ENCODE results near the gene TSPAN18.

TSPAN18 gene

GRCh38 chr11:44931466-44931865 lies 204.7 kb downstream of the TSPAN18 start:
- DNase-seq = no peak
- Mint-ChIP-seq H3K27me3 (no peaks in the 10 kb centered on the region), H3K27ac (no peak overlapping the region), H3K9me3 (no peaks in the 10 kb centered on the region), H3K36me3 (peaks cover 6% of the 10 kb centered on the region), H3K4me3 (no peak overlapping the region), H3K4me1 (no peaks in the 10 kb centered on the region)
- CTCF ChIA-PET = interaction anchor here (0.8 to 8.3 kb wide), 4 partner anchors 9 to 401 kb away, joined by 3 to 272 read pairs (median 4); no protein-coding TSS in a partner anchor

- no peak for DNase-seq
- no peak overlapping the region for H3K27ac Mint-ChIP-seq
- CTCF ChIA-PET = interaction anchor here (0.9 to 6.5 kb wide), 2 partner anchors 172 to 282 kb away, joined by 3 to 382 read pairs; no protein-coding TSS in a partner anchor
Measured at GRCh38 chr11:44934110-44934509, 207.3 kb downstream of the TSPAN18 start.

GRCh38 chr11:44934735-44935250 lies 208.0 kb downstream of the TSPAN18 start:
- peak overlapping the region; percentile 14 for H3K27ac Mint-ChIP-seq
- H3K4me1 Mint-ChIP-seq = no peaks in the 10 kb centered on the region
- peaks cover 5% of the 10 kb centered on the region for H3K27me3 Mint-ChIP-seq

More at GRCh38 chr11:44934110-44934509, 207.3 kb downstream of the TSPAN18 start:
- Mint-ChIP-seq H3K9me3 (no peaks in the 10 kb centered on the region), H3K27me3 (peaks cover 5% of the 10 kb centered on the region), H3K4me1 (no peaks in the 10 kb centered on the region), H3K36me3 (peaks cover 6% of the 10 kb centered on the region), H3K4me3 (no peak overlapping the region)

GRCh38 chr11:44936525-44936924 lies 209.8 kb downstream of the TSPAN18 start:
- H3K27ac Mint-ChIP-seq = no peak overlapping the region
- H3K4me1 Mint-ChIP-seq = peaks cover 4% of the 10 kb centered on the region

More at GRCh38 chr11:44934735-44935250, 208.0 kb downstream of the TSPAN18 start:
- peaks cover 6% of the 10 kb centered on the region for H3K36me3 Mint-ChIP-seq
- CTCF ChIA-PET = interaction anchor here (6.5 kb wide), 1 partner anchor 171 kb away, joined by 382 read pairs; no protein-coding TSS in a partner anchor
- H3K4me3 Mint-ChIP-seq = no peak overlapping the region
- DNase-seq = no peak
- H3K9me3 Mint-ChIP-seq = no peaks in the 10 kb centered on the region

GRCh38 chr11:44936951-44937543 lies 210.3 kb downstream of the TSPAN18 start:
- Mint-ChIP-seq H3K9me3 (no peaks in the 10 kb centered on the region), H3K27ac (no peak overlapping the region), H3K36me3 (no peaks in the 10 kb centered on the region), H3K4me1 (peaks cover 4% of the 10 kb centered on the region), H3K27me3 (peaks cover 9% of the 10 kb centered on the region), H3K4me3 (no peak overlapping the region)
- CTCF ChIA-PET = interaction anchor here (0.6 to 6.5 kb wide), 22 partner anchors 9 to 435 kb away, joined by 3 to 382 read pairs (median 4); partner anchors contain the start of gene TP53I11
- no peak for DNase-seq

More at GRCh38 chr11:44936525-44936924, 209.8 kb downstream of the TSPAN18 start:
- Mint-ChIP-seq H3K9me3 (no peaks in the 10 kb centered on the region), H3K4me3 (no peak overlapping the region), H3K36me3 (no peaks in the 10 kb centered on the region), H3K27me3 (peaks cover 9% of the 10 kb centered on the region)
- peak; percentile 88 for DNase-seq
- CTCF ChIA-PET = interaction anchor here (0.6 to 6.5 kb wide), 28 partner anchors 10 to 436 kb away, joined by 3 to 382 read pairs (median 4); partner anchors contain the start of gene TP53I11

GRCh38 chr11:44938066-44938691 lies 211.4 kb downstream of the TSPAN18 start:
- Mint-ChIP-seq H3K27ac (no peak overlapping the region), H3K27me3 (peaks cover 15% of the 10 kb centered on the region), H3K4me1 (peaks cover 4% of the 10 kb centered on the region), H3K9me3 (no peaks in the 10 kb centered on the region), H3K4me3 (no peak overlapping the region), H3K36me3 (no peaks in the 10 kb centered on the region)
- DNase-seq = no peak
- CTCF ChIA-PET = interaction anchor here (0.5 to 6.5 kb wide), 4 partner anchors 8 to 326 kb away, joined by 3 to 382 read pairs (median 28); no protein-coding TSS in a partner anchor

- CTCF ChIA-PET = interaction anchor here (1.0 to 6.5 kb wide), 5 partner anchors 12 to 171 kb away, joined by 3 to 382 read pairs (median 7); no protein-coding TSS in a partner anchor
- peaks cover 4% of the 10 kb centered on the region for H3K4me1 Mint-ChIP-seq
- peaks cover 28% of the 10 kb centered on the region for H3K27me3 Mint-ChIP-seq
- H3K9me3 Mint-ChIP-seq = no peaks in the 10 kb centered on the region
- no peak overlapping the region for H3K4me3 Mint-ChIP-seq
- H3K36me3 Mint-ChIP-seq = no peaks in the 10 kb centered on the region
- no peak overlapping the region for H3K27ac Mint-ChIP-seq
- no peak for DNase-seq
Measured at GRCh38 chr11:44939673-44940395, 213.1 kb downstream of the TSPAN18 start.

- Mint-ChIP-seq H3K4me1 (peaks cover 4% of the 10 kb centered on the region), H3K27ac (no peak overlapping the region), H3K9me3 (no peaks in the 10 kb centered on the region), H3K36me3 (no peaks in the 10 kb centered on the region), H3K27me3 (peaks cover 31% of the 10 kb centered on the region), H3K4me3 (no peak overlapping the region)
- CTCF ChIA-PET = interaction anchor here (0.8 to 2.7 kb wide), 9 partner anchors 9 to 170 kb away, joined by 3 to 39 read pairs (median 4); partner anchors contain the start of gene TP53I11
- no peak for DNase-seq
Measured at GRCh38 chr11:44940404-44940803, 213.6 kb downstream of the TSPAN18 start.

- CTCF ChIA-PET = interaction anchor here (0.8 to 2.7 kb wide), 9 partner anchors 10 to 170 kb away, joined by 3 to 39 read pairs (median 4); partner anchors contain the start of gene TP53I11
- no peak overlapping the region for H3K4me3 Mint-ChIP-seq
- peaks cover 4% of the 10 kb centered on the region for H3K4me1 Mint-ChIP-seq
- peaks cover 31% of the 10 kb centered on the region for H3K27me3 Mint-ChIP-seq
- no peak overlapping the region for H3K27ac Mint-ChIP-seq
- no peaks in the 10 kb centered on the region for H3K9me3 Mint-ChIP-seq
- DNase-seq = no peak
- H3K36me3 Mint-ChIP-seq = no peaks in the 10 kb centered on the region
Measured at GRCh38 chr11:44940835-44941234, 214.1 kb downstream of the TSPAN18 start.

GRCh38 chr11:44941259-44942021 lies 214.7 kb downstream of the TSPAN18 start:
- H3K9me3 Mint-ChIP-seq = no peaks in the 10 kb centered on the region
- no peak overlapping the region for H3K27ac Mint-ChIP-seq
- H3K27me3 Mint-ChIP-seq = peaks cover 37% of the 10 kb centered on the region
- H3K4me3 Mint-ChIP-seq = no peak overlapping the region
- CTCF ChIA-PET = interaction anchor here (1.0 to 2.7 kb wide), 7 partner anchors 9 to 169 kb away, joined by 3 to 39 read pairs (median 6); partner anchors contain the start of gene TP53I11
- H3K4me1 Mint-ChIP-seq = peaks cover 4% of the 10 kb centered on the region
- H3K36me3 Mint-ChIP-seq = no peaks in the 10 kb centered on the region
- no peak for DNase-seq

- Mint-ChIP-seq H3K27ac (peak overlapping the region; percentile 9), H3K36me3 (no peaks in the 10 kb centered on the region), H3K9me3 (no peaks in the 10 kb centered on the region), H3K27me3 (peaks cover 41% of the 10 kb centered on the region), H3K4me3 (peak overlapping the region; percentile 33), H3K4me1 (peaks cover 4% of the 10 kb centered on the region)
- no peak for DNase-seq
- CTCF ChIA-PET = interaction anchor here (0.7 to 6.5 kb wide), 7 partner anchors 8 to 162 kb away, joined by 3 to 43 read pairs (median 6); partner anchors contain the start of gene TP53I11
Measured at GRCh38 chr11:44942029-44942955, 215.5 kb downstream of the TSPAN18 start.

GRCh38 chr11:44943118-44943517 lies 216.4 kb downstream of the TSPAN18 start:
- CTCF ChIA-PET = interaction anchor here (0.8 to 6.5 kb wide), 3 partner anchors 9 to 161 kb away, joined by 3 to 43 read pairs (median 3); no protein-coding TSS in a partner anchor
- DNase-seq = no peak
- H3K4me1 Mint-ChIP-seq = peaks cover 4% of the 10 kb centered on the region
- H3K27ac Mint-ChIP-seq = no peak overlapping the region
- H3K36me3 Mint-ChIP-seq = no peaks in the 10 kb centered on the region
- peaks cover 49% of the 10 kb centered on the region for H3K27me3 Mint-ChIP-seq
- no peaks in the 10 kb centered on the region for H3K9me3 Mint-ChIP-seq
- H3K4me3 Mint-ChIP-seq = no peak overlapping the region
